ENCODE measurements around the gene ZDHHC13. TPM values are rescaled to one million over a fixed set of nuclear protein-coding genes. Genes with fewer than 3 reads are reported as not detected.
"Not testable (repeated sequence)": the region's sequence is repeated elsewhere in the genome, so short reads cannot be mapped to it uniquely, and the experiment has no call there.

ZDHHC13 gene
- polyA plus RNA-seq, 1 donor from 2014 or later: 8.2 TPM

- Mint-ChIP-seq H3K27me3 (no peaks in the 10 kb centered on the region), H3K27ac (peak overlapping the region; percentile 76 to 94 (median 79)), H3K4me3 (peak overlapping the region; percentile 93 to 98 (median 97)), H3K36me3 (peaks cover 1% of the 10 kb centered on the region), H3K4me1 (peaks cover 29 to 37% (median 35%) of the 10 kb centered on the region in 3 donors), H3K9me3 (peaks cover 0 to 2% (median 0%) of the 10 kb centered on the region in 3 donors)
Observed at GRCh38 chr11:19116276-19116970, 545 bp upstream of the ZDHHC13 start.

GRCh38 chr11:19117760-19118097, 761 bp downstream of the ZDHHC13 start:
- Mint-ChIP-seq H3K9me3 (peaks cover 0 to 2% (median 0%) of the 10 kb centered on the region in 3 donors), H3K36me3 (peaks cover 1% of the 10 kb centered on the region), H3K27ac (peak overlapping the region in 2 of 3 donors; percentile 31 to 94), H3K4me1 (peaks cover 34 to 38% (median 37%) of the 10 kb centered on the region in 3 donors), H3K4me3 (peak overlapping the region; percentile 93 to 98 (median 97)), H3K27me3 (no peaks in the 10 kb centered on the region)

DNA sequence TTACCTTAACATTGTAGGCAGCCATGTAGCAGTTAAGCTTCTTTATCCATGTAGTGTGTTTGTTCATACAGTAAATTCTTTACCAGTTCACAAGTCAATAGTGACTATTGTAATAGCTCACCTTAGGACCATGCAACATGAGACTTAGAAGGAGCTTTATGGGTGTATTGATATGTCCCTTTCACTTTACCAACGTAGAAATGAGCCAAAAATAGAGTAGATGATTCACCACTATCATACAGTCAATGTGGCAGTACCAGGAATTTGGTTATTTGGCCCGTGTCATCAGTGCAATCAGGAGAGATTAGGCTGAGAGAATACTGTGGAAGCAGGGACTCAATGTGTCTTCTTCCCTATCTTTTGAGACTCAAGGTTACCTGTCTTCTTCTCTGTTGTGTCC, 4.7 kb downstream of the ZDHHC13 start:
- Mint-ChIP-seq H3K4me1 (peaks cover 31 to 40% (median 33%) of the 10 kb centered on the region in 3 donors), H3K36me3 (peaks cover 1% of the 10 kb centered on the region), H3K27ac (no peak overlapping the region), H3K9me3 (no peaks in the 10 kb centered on the region), H3K4me3 (peak overlapping the region in 1 of 4 donors; percentile 19), H3K27me3 (no peaks in the 10 kb centered on the region)

GRCh38 chr11:19122960-19123615, 6.1 kb downstream of the ZDHHC13 start:
- Mint-ChIP-seq H3K36me3 (peaks cover 3% of the 10 kb centered on the region), H3K27ac (no peak overlapping the region), H3K4me1 (peaks cover 24 to 38% (median 30%) of the 10 kb centered on the region in 3 donors), H3K9me3 (no peaks in the 10 kb centered on the region), H3K4me3 (no peak overlapping the region), H3K27me3 (no peaks in the 10 kb centered on the region)

DNA sequence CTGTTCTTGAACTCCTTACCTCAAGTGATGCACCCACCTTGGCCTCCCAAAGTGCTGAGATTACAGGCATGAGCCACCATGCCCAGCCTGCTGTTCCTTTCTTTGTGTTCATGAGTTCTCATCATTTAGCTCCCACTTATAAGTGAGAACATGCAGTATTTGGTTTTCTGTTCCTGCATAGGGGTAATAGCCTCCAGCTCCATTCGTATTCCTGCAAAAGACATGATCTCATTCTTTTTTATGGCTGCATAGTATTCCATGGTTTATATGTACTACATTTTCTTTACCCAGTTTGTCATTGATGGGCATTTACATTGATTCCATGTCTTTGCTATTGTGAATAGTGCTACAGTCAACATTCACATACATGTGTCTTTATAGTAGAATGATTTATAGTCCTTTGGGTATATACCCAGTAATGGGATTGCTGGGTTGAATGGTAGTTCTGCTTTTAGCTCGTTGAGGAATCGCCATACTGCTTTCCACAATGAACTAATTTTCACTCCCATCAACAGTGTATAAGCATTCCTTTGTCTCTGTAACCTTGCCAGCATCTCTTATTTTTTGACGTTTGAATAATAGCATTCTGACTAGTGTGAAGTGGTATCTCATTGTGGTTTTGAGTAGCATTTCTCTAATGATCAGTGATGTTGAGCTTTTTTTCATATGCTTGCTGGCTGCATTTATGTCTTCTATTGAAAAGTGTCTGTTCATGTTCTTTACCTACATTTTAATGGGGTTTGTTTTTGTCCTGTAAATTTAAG, 9.8 kb downstream of the ZDHHC13 start:
- H3K4me1 Mint-ChIP-seq: peaks cover 0 to 13% (median 9%) of the 10 kb centered on the region in 3 donors
- H3K4me3 Mint-ChIP-seq, H3K27ac Mint-ChIP-seq, H3K27me3 Mint-ChIP-seq, H3K9me3 Mint-ChIP-seq: not testable (repeated sequence)
- peaks cover 10% of the 10 kb centered on the region for H3K36me3 Mint-ChIP-seq

DNA sequence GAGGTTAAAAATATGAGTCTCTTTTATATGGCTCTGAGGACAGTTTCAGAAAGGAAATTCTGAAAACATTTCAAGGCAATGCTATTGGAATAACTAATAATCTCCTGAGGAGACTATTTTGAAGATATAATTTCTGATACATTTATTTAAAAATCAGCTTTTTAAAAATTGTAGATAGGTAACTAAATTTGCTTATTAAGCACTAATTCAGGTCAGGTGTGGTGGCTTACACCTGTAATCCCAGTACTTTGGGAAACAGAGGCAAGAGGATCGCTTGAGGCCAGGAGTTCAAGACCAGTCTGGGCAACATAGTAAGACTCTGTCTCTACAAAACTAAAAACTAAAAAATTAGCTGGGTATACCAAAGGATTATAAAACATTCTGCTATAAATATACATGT, 17.0 kb downstream of the ZDHHC13 start:
- Mint-ChIP-seq H3K4me1 (no peaks in the 10 kb centered on the region), H3K36me3 (peaks cover 18% of the 10 kb centered on the region), H3K4me3 (no peak overlapping the region), H3K9me3 (peaks cover 0 to 4% (median 0%) of the 10 kb centered on the region in 3 donors), H3K27me3 (no peaks in the 10 kb centered on the region), H3K27ac (peak overlapping the region in 1 of 3 donors; percentile 68)

GRCh38 chr11:19136884-19137283, 19.9 kb downstream of the ZDHHC13 start:
- peaks cover 12% of the 10 kb centered on the region for H3K36me3 Mint-ChIP-seq
- not testable (repeated sequence) for H3K27ac Mint-ChIP-seq, H3K9me3 Mint-ChIP-seq, H3K4me3 Mint-ChIP-seq, H3K27me3 Mint-ChIP-seq, H3K4me1 Mint-ChIP-seq

- Mint-ChIP-seq H3K4me1 (peaks cover 0 to 2% (median 0%) of the 10 kb centered on the region in 3 donors), H3K36me3 (no peaks in the 10 kb centered on the region), H3K4me3 (no peak overlapping the region), H3K27ac (no peak overlapping the region), H3K27me3 (no peaks in the 10 kb centered on the region), H3K9me3 (no peaks in the 10 kb centered on the region)
Observed at GRCh38 chr11:19145319-19145718, 28.4 kb downstream of the ZDHHC13 start.

- H3K9me3 Mint-ChIP-seq: no peaks in the 10 kb centered on the region
- H3K36me3 Mint-ChIP-seq: peaks cover 18% of the 10 kb centered on the region
- H3K4me3 Mint-ChIP-seq: no peak overlapping the region
- peak overlapping the region in 1 of 3 donors; percentile 6 for H3K27ac Mint-ChIP-seq
- H3K4me1 Mint-ChIP-seq: no peaks in the 10 kb centered on the region
- no peaks in the 10 kb centered on the region for H3K27me3 Mint-ChIP-seq
Observed at GRCh38 chr11:19156892-19157291, 39.9 kb downstream of the ZDHHC13 start.

DNA sequence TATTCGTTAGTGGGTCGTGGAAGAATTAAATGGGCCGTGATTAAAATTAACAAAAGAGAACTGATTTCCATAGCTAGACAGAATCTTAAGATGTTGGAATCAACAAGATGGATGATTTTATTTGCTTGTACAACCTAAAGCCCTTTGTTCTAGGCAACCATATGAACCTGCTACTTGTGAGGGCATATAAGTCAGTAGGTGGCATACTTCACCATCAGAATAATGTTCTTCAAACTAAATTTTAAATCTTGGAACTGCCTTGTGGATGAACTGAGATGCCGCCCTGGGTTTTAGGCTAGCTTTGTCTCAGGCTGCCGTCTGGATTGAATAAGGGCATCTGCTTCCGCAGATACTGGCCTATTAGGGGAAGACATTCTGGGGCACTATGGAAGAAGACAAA, 43.9 kb downstream of the ZDHHC13 start:
- peaks cover 11% of the 10 kb centered on the region for H3K36me3 Mint-ChIP-seq
- no peak overlapping the region for H3K4me3 Mint-ChIP-seq
- no peaks in the 10 kb centered on the region for H3K9me3 Mint-ChIP-seq
- H3K27me3 Mint-ChIP-seq: no peaks in the 10 kb centered on the region
- H3K27ac Mint-ChIP-seq: no peak overlapping the region
- no peaks in the 10 kb centered on the region for H3K4me1 Mint-ChIP-seq

DNA sequence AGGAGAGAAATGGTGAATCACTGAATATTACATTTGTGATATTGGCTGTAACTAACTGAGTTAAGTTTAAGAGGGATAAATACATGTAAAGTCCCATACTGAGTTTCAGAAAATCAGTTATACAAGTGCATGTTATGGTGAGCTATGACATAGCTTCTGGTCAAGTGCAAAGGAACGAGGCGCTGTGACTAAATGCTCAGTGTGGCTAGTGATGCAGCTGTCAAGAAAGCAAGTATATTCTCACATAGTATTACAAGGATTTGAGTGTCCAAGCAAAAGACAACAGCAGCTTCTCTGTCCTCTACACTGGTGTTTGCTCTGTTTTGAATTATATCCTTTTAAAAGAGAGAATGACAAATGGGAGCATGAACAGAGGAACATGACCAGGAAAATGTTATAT, 44.7 kb downstream of the ZDHHC13 start:
- Mint-ChIP-seq H3K9me3 (no peaks in the 10 kb centered on the region), H3K36me3 (peaks cover 15% of the 10 kb centered on the region), H3K4me1 (no peaks in the 10 kb centered on the region), H3K27me3 (no peaks in the 10 kb centered on the region), H3K27ac (no peak overlapping the region), H3K4me3 (no peak overlapping the region)

DNA sequence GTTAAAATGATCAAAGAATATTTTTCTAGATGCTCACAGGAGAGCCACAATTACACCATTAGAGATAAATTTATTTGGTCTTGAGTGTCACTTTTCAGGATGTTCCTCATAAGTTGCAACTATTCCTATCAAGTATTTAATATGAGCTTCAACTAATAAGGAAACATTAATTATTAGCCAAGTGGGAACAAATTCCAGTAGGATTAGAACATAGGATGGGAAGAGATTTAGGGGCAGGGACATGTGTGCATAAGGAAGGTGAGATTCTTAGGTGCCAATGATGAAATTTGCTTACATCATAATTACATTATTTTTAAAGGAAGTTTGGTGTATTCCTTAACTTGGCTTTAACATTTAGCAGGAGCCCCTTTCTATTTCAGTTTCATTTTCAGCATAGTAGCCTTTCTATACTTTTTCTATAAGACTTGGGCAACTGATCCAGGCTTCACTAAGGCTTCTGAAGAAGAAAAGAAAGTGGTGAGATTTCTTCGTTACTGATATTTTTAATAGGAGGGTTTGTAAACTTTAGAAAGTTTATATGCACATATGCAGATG, 46.1 kb downstream of the ZDHHC13 start:
- Mint-ChIP-seq H3K4me1 (no peaks in the 10 kb centered on the region), H3K36me3 (peaks cover 19% of the 10 kb centered on the region), H3K27me3 (no peaks in the 10 kb centered on the region), H3K9me3 (no peaks in the 10 kb centered on the region), H3K27ac (no peak overlapping the region), H3K4me3 (no peak overlapping the region)

GRCh38 chr11:19163617-19164016, 46.6 kb downstream of the ZDHHC13 start:
- Mint-ChIP-seq H3K36me3 (peaks cover 24% of the 10 kb centered on the region), H3K27me3 (no peaks in the 10 kb centered on the region), H3K9me3 (no peaks in the 10 kb centered on the region), H3K4me3 (no peak overlapping the region), H3K4me1 (no peaks in the 10 kb centered on the region), H3K27ac (no peak overlapping the region)

DNA sequence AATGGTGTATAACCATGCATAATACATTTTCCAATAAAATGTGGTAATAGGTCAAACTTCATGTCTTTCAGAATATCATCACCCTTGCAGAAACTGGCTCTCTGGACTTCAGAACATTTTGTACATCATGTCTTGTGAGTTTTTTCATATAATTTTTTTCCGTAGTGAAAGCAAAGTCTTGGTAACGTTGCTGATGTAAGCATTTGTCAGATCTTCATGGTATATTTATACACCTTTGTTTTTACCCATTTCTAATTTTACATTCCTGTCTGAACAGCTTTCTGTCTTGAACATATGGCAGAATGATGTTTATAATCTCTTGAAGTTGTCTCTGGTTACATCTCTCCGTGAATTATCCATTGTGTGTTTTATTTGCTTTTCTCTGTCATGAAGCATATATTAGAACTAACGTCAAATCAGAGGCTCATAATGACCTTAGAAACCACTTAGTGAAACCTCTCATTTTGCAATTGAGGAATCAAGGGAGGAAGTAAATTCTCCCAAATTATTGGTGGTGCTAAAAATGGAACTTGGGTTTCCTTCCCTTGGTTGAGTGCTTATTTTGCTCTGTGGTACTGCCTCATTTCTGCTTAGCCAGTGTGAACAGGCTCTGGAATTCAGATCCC, 47.4 kb downstream of the ZDHHC13 start:
- H3K36me3 Mint-ChIP-seq: peaks cover 24% of the 10 kb centered on the region
- H3K9me3 Mint-ChIP-seq: no peaks in the 10 kb centered on the region
- H3K27ac Mint-ChIP-seq: no peak overlapping the region

DNA sequence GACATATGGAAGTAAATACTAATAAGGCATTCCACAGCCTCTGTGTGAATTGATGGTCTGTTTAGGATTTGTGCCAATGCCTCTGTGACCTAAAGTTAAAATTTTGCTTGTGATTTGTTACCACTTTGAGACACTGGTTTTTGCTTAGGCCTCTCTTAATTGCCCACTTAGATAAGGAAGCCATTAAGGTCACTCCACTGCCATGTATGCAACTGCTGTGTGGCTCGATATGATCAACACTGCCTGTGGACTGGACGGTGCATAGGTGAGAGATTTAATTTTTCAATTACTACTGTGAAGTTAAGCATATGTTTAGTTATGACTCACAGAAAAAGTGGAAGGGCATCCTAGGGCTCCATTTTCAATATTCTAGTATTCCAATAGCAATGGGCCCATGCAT, 47.9 kb downstream of the ZDHHC13 start:
- H3K27ac Mint-ChIP-seq: no peak overlapping the region
- peaks cover 24% of the 10 kb centered on the region for H3K36me3 Mint-ChIP-seq
- H3K9me3 Mint-ChIP-seq: no peaks in the 10 kb centered on the region
- no peak overlapping the region for H3K4me3 Mint-ChIP-seq
- H3K27me3 Mint-ChIP-seq: no peaks in the 10 kb centered on the region
- no peaks in the 10 kb centered on the region for H3K4me1 Mint-ChIP-seq

More for the DNA sequence above, 47.4 kb downstream of the ZDHHC13 start:
- H3K4me3 Mint-ChIP-seq: no peak overlapping the region
- no peaks in the 10 kb centered on the region for H3K27me3 Mint-ChIP-seq
- H3K4me1 Mint-ChIP-seq: no peaks in the 10 kb centered on the region
